ENCODE measurements around the gene GCG.

GRCh38 chr2:162184359-162184758 lies 32.3 kb upstream of the GCG start:
- no peak for TF ChIP-seq CTCF (IDR thresholded peaks at IDR 0.05; ENCODE audit: insufficient read depth, low read length)
- TF ChIP-seq SPI1 (IDR thresholded peaks at IDR 0.05; ENCODE audit: borderline replicate concordance, low read depth), result no peak
- no peak for TF ChIP-seq POLR2AphosphoS5 (IDR thresholded peaks at IDR 0.05; ENCODE audit: low read depth)
- no peak for TF ChIP-seq GABPA (IDR thresholded peaks at IDR 0.05; ENCODE audit: low read depth)
- no peak for TF ChIP-seq REST (IDR thresholded peaks at IDR 0.05; ENCODE audit: insufficient replicate concordance, low read depth)
